Activated CD8-positive, alpha-beta memory T cell treated with anti-CD3 and anti-CD28 coated beads, Interleukin-2, amount 50 U/mL, for 24 hours (primary cell): ENCODE results near the gene OR10H4.
"Not testable (repeated sequence)": the region's sequence is repeated elsewhere in the genome, so short reads cannot be mapped to it uniquely, and the experiment has no call there.

Experiments used
- DNase-seq: peaks from one replicate; pipeline ENCODE4 v3.0.0-alpha.2; 2020; ENCODE audit errors: extremely low read depth

The OR10H4 gene

GRCh38 chr19:15944401-15944800 lies 4.4 kb upstream of the OR10H4 start:
- no peak for DNase-seq

- DNase-seq: no peak
Measured at GRCh38 chr19:15945301-15945700, 3.5 kb upstream of the OR10H4 start.

- DNase-seq: no peak
Measured at GRCh38 chr19:15954820-15955219, 6.0 kb downstream of the OR10H4 start.

- no peak for DNase-seq
Measured at GRCh38 chr19:15962319-15962718, 13.5 kb downstream of the OR10H4 start.

GRCh38 chr19:15964231-15964630 lies 15.4 kb downstream of the OR10H4 start:
- no peak for DNase-seq

GRCh38 chr19:15971224-15971780 lies 22.5 kb downstream of the OR10H4 start:
- DNase-seq: no peak

GRCh38 chr19:15972043-15972442 lies 23.2 kb downstream of the OR10H4 start:
- not testable (repeated sequence) for DNase-seq

GRCh38 chr19:15974856-15975255 lies 26.0 kb downstream of the OR10H4 start:
- no peak for DNase-seq

- DNase-seq: no peak
Measured at GRCh38 chr19:15976836-15977689, 28.3 kb downstream of the OR10H4 start.

- no peak for DNase-seq
Measured at GRCh38 chr19:15977690-15978089, 28.9 kb downstream of the OR10H4 start.

GRCh38 chr19:15979293-15979692 lies 30.5 kb downstream of the OR10H4 start:
- no peak for DNase-seq

GRCh38 chr19:15985831-15986230 lies 37.0 kb downstream of the OR10H4 start:
- not testable (repeated sequence) for DNase-seq

GRCh38 chr19:15986701-15987100 lies 37.9 kb downstream of the OR10H4 start:
- DNase-seq: no peak

GRCh38 chr19:15989889-15990288 lies 41.1 kb downstream of the OR10H4 start:
- no peak for DNase-seq

GRCh38 chr19:15991602-15992001 lies 42.8 kb downstream of the OR10H4 start:
- no peak for DNase-seq

- DNase-seq: no peak
Measured at GRCh38 chr19:15992014-15992413, 43.2 kb downstream of the OR10H4 start.

GRCh38 chr19:15995536-15995935 lies 46.7 kb downstream of the OR10H4 start:
- DNase-seq: no peak

- no peak for DNase-seq
Measured at GRCh38 chr19:15998166-15998565, 49.4 kb downstream of the OR10H4 start.
